B cell (primary cell): ENCODE results near the gene LRRC4. TPM values are rescaled to one million over a fixed set of nuclear protein-coding genes. Genes with fewer than 3 reads are reported as not detected.

Experiments used
- ATAC-seq: fragments of 200-7000 bp; cut with Tn5 transposase; one replicate; pipeline ENCODE4 v1.10.0; 2021; ENCODE audit warnings: low read depth, mild to moderate bottlenecking, moderate number of reproducible peaks, moderate library complexity
- CTCF ChIA-PET: fragments of 350-600 bp; sonication (Branson Sonifier 250); formaldehyde crosslinking; loops from one replicate; lab custom pipeline; 2021; ENCODE audit warnings: antibody characterized with exemption, inconsistent platforms; lab: Charles Lee
- POLR2A ChIA-PET: fragments of 350-600 bp; sonication (Branson Sonifier 250); formaldehyde crosslinking; loops from one replicate; lab custom pipeline; 2021; ENCODE audit warnings: antibody characterized with exemption; lab: Charles Lee
- DNase-seq: peaks from one replicate; pipeline ENCODE4 v3.0.0; 2013
- H2AFZ ChIP-seq: 2 replicates; pipeline ENCODE4 v1.6.1; 2012; ENCODE audit warnings: mild to moderate bottlenecking, low read depth, low read length; ENCODE audit not compliant: insufficient read depth, poor library complexity, severe bottlenecking
- H3K27ac ChIP-seq, 2 donors: 1 replicate in 1 of 2; 2 replicates in 1 of 2; pipeline ENCODE4 v1.5.1; 2012 to 2013; ENCODE audit warnings: low read length in 2 of 2, mild to moderate bottlenecking in 2 of 2, moderate library complexity in 1 of 2
- H3K27me3 ChIP-seq, 4 experiments: fragments of 200-600 bp in 1 of 4; sonication (generic) in 1 of 4; replicated peaks in 1 of 4; 1 replicate in 2 of 4; 2 replicates in 2 of 4; pipeline versions ENCODE4 v1.6.1 to v1.7.0; 2013 to 2016; ENCODE audit warnings: low read length in 3 of 4, mild to moderate bottlenecking in 2 of 4, mixed read lengths in 1 of 4, moderate library complexity in 1 of 4; ENCODE audit not compliant: insufficient read depth in 4 of 4, control insufficient read depth in 3 of 4; ENCODE audit errors: control extremely low read depth in 1 of 4
- H3K36me3 ChIP-seq, 2 experiments: replicated peaks in 1 of 2; 1 replicate in 1 of 2; 2 replicates in 1 of 2; pipeline versions ENCODE4 v1.6.1 to v1.7.1; 2013; ENCODE audit warnings: low read length in 1 of 2; ENCODE audit not compliant: insufficient read depth in 2 of 2, control insufficient read depth in 1 of 2; ENCODE audit errors: control extremely low read depth in 1 of 2, extremely low read depth in 1 of 2
- H3K4me1 ChIP-seq, 2 donors: fragments of 200-600 bp in 1 of 2; sonication (generic) in 1 of 2; 1 replicate in 1 of 2; 2 replicates in 1 of 2; pipeline versions ENCODE4 v1.5.1 to v1.6.1; 2013 to 2017; ENCODE audit warnings: low read length in 2 of 2; ENCODE audit not compliant: control insufficient read depth in 2 of 2, insufficient read depth in 2 of 2
- H3K4me2 ChIP-seq: replicated peaks from 2 replicates; pipeline ENCODE3; 2012; ENCODE audit warnings: mild to moderate bottlenecking, low read depth, low read length; ENCODE audit not compliant: poor library complexity, severe bottlenecking
- H3K4me3 ChIP-seq, 5 experiments: fragments of 200-600 bp in 1 of 5; sonication (generic) in 1 of 5; 1 replicate in 3 of 5; 2 replicates in 2 of 5; pipeline versions ENCODE4 v1.5.1 to v1.7.0; 2011 to 2016; ENCODE audit warnings: low read length in 4 of 5, mild to moderate bottlenecking in 4 of 5, low read depth in 2 of 5, control low read depth in 1 of 5, moderate library complexity in 1 of 5; ENCODE audit not compliant: insufficient read depth in 1 of 5; ENCODE audit errors: control extremely low read depth in 1 of 5, extremely low read depth in 1 of 5
- H3K79me2 ChIP-seq: fragments of 200-600 bp; sonication (generic); one replicate; pipeline ENCODE4 v1.6.0; 2016; ENCODE audit warnings: low read length; ENCODE audit not compliant: control insufficient read depth, insufficient read depth
- H3K9ac ChIP-seq: fragments of 200-600 bp; sonication (generic); 2 replicates; pipeline ENCODE4 v1.6.1; 2017; ENCODE audit warnings: mild to moderate bottlenecking, low read length, moderate library complexity
- H3K9me3 ChIP-seq, 3 donors: one replicate each; pipeline versions ENCODE4 v1.6.1 to v1.7.1; 2013; ENCODE audit warnings: low read length in 2 of 3; ENCODE audit not compliant: control insufficient read depth in 2 of 3, insufficient read depth in 1 of 3; ENCODE audit errors: control extremely low read depth in 1 of 3
- H4K20me1 ChIP-seq: 2 replicates; pipeline ENCODE4 v1.6.0; 2012; ENCODE audit warnings: mild to moderate bottlenecking, low read length; ENCODE audit not compliant: insufficient read depth, control insufficient read depth, poor library complexity, severe bottlenecking
- H3K27ac Mint-ChIP-seq: one replicate; pipeline ENCODE4 v1.8.0; 2021; ENCODE audit warnings: mixed read lengths
- H3K27me3 Mint-ChIP-seq: one replicate; pipeline ENCODE4 v1.8.0; 2021; ENCODE audit warnings: mixed read lengths
- H3K4me1 Mint-ChIP-seq: one replicate; pipeline ENCODE4 v1.8.0; 2021; ENCODE audit warnings: mixed read lengths
- H3K4me3 Mint-ChIP-seq: one replicate; pipeline ENCODE4 v1.8.0; 2021; ENCODE audit warnings: mixed read lengths
- H3K9me3 Mint-ChIP-seq: one replicate; pipeline ENCODE4 v1.8.0; 2022; ENCODE audit warnings: mixed read lengths; ENCODE audit not compliant: insufficient read depth
- CTCF ChIP-seq: fragments of 200-600 bp; IDR thresholded peaks from one replicate; pipeline ENCODE4 v1.8.0; 2022; ENCODE audit warnings: antibody characterized with exemption, mild to moderate bottlenecking
- EZH2 ChIP-seq: IDR thresholded peaks from 2 replicates; pipeline ENCODE4 v1.6.1; 2012; ENCODE audit warnings: borderline replicate concordance, low read depth, mild to moderate bottlenecking, moderate library complexity, low read length; ENCODE audit not compliant: insufficient read depth, poor library complexity, severe bottlenecking
- WGBS: methylation state at CpG from one replicate; pipeline ENCODE4 v1.1.5; 2013; ENCODE audit warnings: missing lambda C conversion rate; ENCODE audit not compliant: insufficient coverage; 5-methylcytosine and 5-hydroxymethylcytosine counted together
- intact Hi-C: fragments of 100-400 bp; cut with micrococcal nuclease; formaldehyde crosslinking; loops from one replicate; pipeline ENCODE4 v1.10.0; 2022
- polyA plus RNA-seq: library from polyadenylated mRNA; depleted of rRNA; stranded (reverse); fragments of >200 nt; gene quantifications from 2 replicates; pipeline ENCODE4 v1.2.3, GENCODE V29; 2012
- total RNA-seq, 2 donors: library from RNA; stranded (reverse); fragments of 120-200 nt in 1 of 2; gene quantifications; 1 replicate in 1 of 2; 2 replicates in 1 of 2; pipeline versions ENCODE4 v1.2.3 to v1.2.4, GENCODE V29; 2013 to 2022

Gene LRRC4
- total and polyA plus RNA-seq, 2 donors (not counting 1 experiment from before 2014, with no cell fraction given), result 0.98 to 1.2 TPM

GRCh38 chr7:128044064-128044463, 12.8 kb upstream of the LRRC4 start:
- CTCF ChIA-PET, result interaction anchor here (0.8 to 1.0 kb wide), 3 partner anchors 66 to 335 kb away, joined by 3 read pairs; no protein-coding TSS in a partner anchor

GRCh38 chr7:128042012-128042411, 10.8 kb upstream of the LRRC4 start:
- no peak overlapping the region for H3K27ac Mint-ChIP-seq
- no peak for TF ChIP-seq EZH2
- TF ChIP-seq CTCF, result no peak
- ChIA-PET POLR2A (no interaction called here), CTCF (interaction anchor here (1.4 kb wide), 1 partner anchor 9 kb away, joined by 3 read pairs; no protein-coding TSS in a partner anchor)
- intact Hi-C loops, result no loop called here
- peaks cover 29% of the 10 kb centered on the region for H3K4me1 Mint-ChIP-seq
- WGBS, result 100% methylated on average over 2 of the region's 2 CpGs
- no peak overlapping the region for H3K4me2 ChIP-seq
- no peaks in the 10 kb centered on the region for H3K79me2 ChIP-seq
- no peak overlapping the region for H3K4me3 Mint-ChIP-seq
- ATAC-seq (no peak), DNase-seq (no peak)
- no peaks in the 10 kb centered on the region for H3K9me3 Mint-ChIP-seq
- no peaks in the 10 kb centered on the region for H3K27me3 Mint-ChIP-seq
- no peak overlapping the region for H3K27ac ChIP-seq
- no peaks in the 10 kb centered on the region for H3K27me3 ChIP-seq
- no peaks in the 10 kb centered on the region for H4K20me1 ChIP-seq
- no peak overlapping the region for H3K9ac ChIP-seq
- H3K4me3 ChIP-seq, result no peak overlapping the region
- no peaks in the 10 kb centered on the region for H3K9me3 ChIP-seq
- H3K4me1 ChIP-seq, result peaks cover 5 to 15% of the 10 kb centered on the region in 2 donors
- peaks cover 0 to 15% of the 10 kb centered on the region in 2 experiments for H3K36me3 ChIP-seq
- no peak overlapping the region for H2AFZ ChIP-seq

More at GRCh38 chr7:128044064-128044463, 12.8 kb upstream of the LRRC4 start:
- Histone ChIP-seq H3K9ac (no peak overlapping the region), H2AFZ (no peak overlapping the region), H4K20me1 (no peaks in the 10 kb centered on the region), H3K27ac (no peak overlapping the region), H3K36me3 (peaks cover 0 to 19% of the 10 kb centered on the region in 2 experiments), H3K4me3 (no peak overlapping the region), H3K79me2 (peaks cover 5% of the 10 kb centered on the region), H3K4me1 (peaks cover 5 to 6% of the 10 kb centered on the region in 2 donors), H3K4me2 (no peak overlapping the region), H3K9me3 (no peaks in the 10 kb centered on the region), H3K27me3 (no peaks in the 10 kb centered on the region)
- Mint-ChIP-seq H3K27me3 (no peaks in the 10 kb centered on the region), H3K27ac (no peak overlapping the region), H3K4me3 (no peak overlapping the region), H3K4me1 (peaks cover 20% of the 10 kb centered on the region), H3K9me3 (no peaks in the 10 kb centered on the region)
- POLR2A ChIA-PET, result no interaction called here
- no peak for DNase-seq
- WGBS, result 58% methylated on average over 4 of the region's 5 CpGs
- no peak for ATAC-seq
- TF ChIP-seq EZH2 (no peak), CTCF (no peak)
- intact Hi-C loops, result no loop called here
